ENCODE results near the gene WDR33.

- TF ChIP-seq TAF1 (IDR thresholded peaks at IDR 0.05; ENCODE audit: low read depth) (no peak), NFIC (IDR thresholded peaks at IDR 0.05) (no peak), TEAD4 (IDR thresholded peaks at IDR 0.05) (no peak), USF1 (IDR thresholded peaks at IDR 0.05) (no peak), YY1 (IDR thresholded peaks at IDR 0.05; ENCODE audit: low read depth) (no peak), MAX (IDR thresholded peaks at IDR 0.05) (no peak), RAD21 (IDR thresholded peaks at IDR 0.05; ENCODE audit: low read depth) (no peak), TCF12 (IDR thresholded peaks at IDR 0.05; ENCODE audit: low read depth) (no peak), REST (IDR thresholded peaks at IDR 0.05; ENCODE audit: low read depth) (no peak)
These were observed 130.2 kb downstream of the WDR33 start for GRCh38 chr2:127680706-127681287.

Measured in Ishikawa (cell line).